Kidney capillary endothelial cell (primary cell): Measurements from ENCODE around the gene NTN1.

Source experiments
- DNase-seq: peaks from one replicate; pipeline ENCODE4 v3.0.0-alpha.2; 2018; ENCODE audit warnings: low spot score

NTN1 gene

GRCh38 chr17:9218911-9219310, 197.6 kb downstream of the NTN1 start:
- DNase-seq: no peak

GRCh38 chr17:9219631-9220397, 198.5 kb downstream of the NTN1 start:
- DNase-seq: no peak

GRCh38 chr17:9220398-9221146, 199.3 kb downstream of the NTN1 start:
- no peak for DNase-seq

GRCh38 chr17:9221147-9221921, 200.0 kb downstream of the NTN1 start:
- DNase-seq: no peak

- DNase-seq: no peak
Observed at GRCh38 chr17:9221922-9222180, 200.5 kb downstream of the NTN1 start.

- DNase-seq: no peak
Observed at GRCh38 chr17:9223531-9223930, 202.2 kb downstream of the NTN1 start.

GRCh38 chr17:9224485-9224884, 203.2 kb downstream of the NTN1 start:
- DNase-seq: no peak

GRCh38 chr17:9225305-9226101, 204.2 kb downstream of the NTN1 start:
- DNase-seq: no peak

- no peak for DNase-seq
Observed at GRCh38 chr17:9226130-9226793, 205.0 kb downstream of the NTN1 start.

- DNase-seq: no peak
Observed at GRCh38 chr17:9226794-9227135, 205.5 kb downstream of the NTN1 start.

GRCh38 chr17:9227819-9228407, 206.6 kb downstream of the NTN1 start:
- no peak for DNase-seq

- DNase-seq: no peak
Observed at GRCh38 chr17:9228408-9229159, 207.3 kb downstream of the NTN1 start.

- DNase-seq: no peak
Observed at GRCh38 chr17:9229160-9229825, 208.0 kb downstream of the NTN1 start.

GRCh38 chr17:9229826-9230201, 208.5 kb downstream of the NTN1 start:
- DNase-seq: no peak

GRCh38 chr17:9230346-9230745, 209.0 kb downstream of the NTN1 start:
- no peak for DNase-seq

- DNase-seq: no peak
Observed at GRCh38 chr17:9230861-9231260, 209.6 kb downstream of the NTN1 start.

GRCh38 chr17:9231449-9232154, 210.3 kb downstream of the NTN1 start:
- DNase-seq: no peak

GRCh38 chr17:9232155-9232475, 210.8 kb downstream of the NTN1 start:
- DNase-seq: no peak

- no peak for DNase-seq
Observed at GRCh38 chr17:9232591-9233270, 211.4 kb downstream of the NTN1 start.
